HG02970 (cell line): ENCODE measurements around the gene TCEAL9.
"Not testable (repeated sequence)": the region's sequence is repeated elsewhere in the genome, so short reads cannot be mapped to it uniquely, and the experiment has no call there.

Source experiments
- ATAC-seq: cut with Tn5 transposase; IDR thresholded peaks from one replicate; pipeline ENCODE4 v1.9.1; 2021; ENCODE audit warnings: mild to moderate bottlenecking, moderate library complexity, moderate number of reproducible peaks; ENCODE audit not compliant: unreplicated experiment, low FRiP score

Gene TCEAL9

DNA sequence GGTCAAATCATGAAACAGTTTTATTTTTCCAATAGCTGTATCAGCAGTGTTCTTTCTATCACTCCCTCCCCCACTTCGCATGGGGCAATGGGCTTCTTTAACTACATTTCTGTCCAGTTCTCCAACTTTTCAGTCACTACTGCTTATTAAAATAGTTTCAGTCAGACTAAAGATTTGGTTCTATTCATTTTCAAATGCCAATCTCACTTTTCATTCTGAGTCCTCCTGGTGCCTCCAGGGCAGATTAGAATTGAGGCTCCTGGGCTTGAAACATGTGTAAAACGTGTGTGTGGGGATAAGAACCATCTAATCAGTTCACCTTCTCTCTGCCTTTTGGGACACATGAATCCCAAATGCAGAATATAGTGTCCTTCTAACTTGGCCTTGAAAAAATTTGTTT lies 16.6 kb downstream of the TCEAL9 start:
- ATAC-seq = no peak

DNA sequence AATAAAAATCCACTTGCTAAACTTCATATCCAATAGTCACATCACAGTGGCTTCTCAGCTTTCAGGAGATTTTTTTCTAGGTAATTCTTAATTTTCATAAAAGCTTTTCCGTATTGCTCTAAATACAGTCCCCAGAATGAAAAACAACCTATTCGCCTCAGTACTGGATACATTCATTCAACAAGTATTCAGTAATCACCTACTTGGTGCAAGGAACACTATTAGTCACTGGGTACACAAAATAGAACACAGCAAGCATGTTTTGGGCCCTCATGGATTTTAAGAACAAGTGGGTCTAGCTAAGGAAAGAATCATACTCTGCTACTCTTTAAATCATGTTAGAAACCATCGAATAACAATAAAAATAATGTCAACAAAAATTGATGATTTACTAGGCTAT lies 17.3 kb downstream of the TCEAL9 start:
- ATAC-seq = no peak

DNA sequence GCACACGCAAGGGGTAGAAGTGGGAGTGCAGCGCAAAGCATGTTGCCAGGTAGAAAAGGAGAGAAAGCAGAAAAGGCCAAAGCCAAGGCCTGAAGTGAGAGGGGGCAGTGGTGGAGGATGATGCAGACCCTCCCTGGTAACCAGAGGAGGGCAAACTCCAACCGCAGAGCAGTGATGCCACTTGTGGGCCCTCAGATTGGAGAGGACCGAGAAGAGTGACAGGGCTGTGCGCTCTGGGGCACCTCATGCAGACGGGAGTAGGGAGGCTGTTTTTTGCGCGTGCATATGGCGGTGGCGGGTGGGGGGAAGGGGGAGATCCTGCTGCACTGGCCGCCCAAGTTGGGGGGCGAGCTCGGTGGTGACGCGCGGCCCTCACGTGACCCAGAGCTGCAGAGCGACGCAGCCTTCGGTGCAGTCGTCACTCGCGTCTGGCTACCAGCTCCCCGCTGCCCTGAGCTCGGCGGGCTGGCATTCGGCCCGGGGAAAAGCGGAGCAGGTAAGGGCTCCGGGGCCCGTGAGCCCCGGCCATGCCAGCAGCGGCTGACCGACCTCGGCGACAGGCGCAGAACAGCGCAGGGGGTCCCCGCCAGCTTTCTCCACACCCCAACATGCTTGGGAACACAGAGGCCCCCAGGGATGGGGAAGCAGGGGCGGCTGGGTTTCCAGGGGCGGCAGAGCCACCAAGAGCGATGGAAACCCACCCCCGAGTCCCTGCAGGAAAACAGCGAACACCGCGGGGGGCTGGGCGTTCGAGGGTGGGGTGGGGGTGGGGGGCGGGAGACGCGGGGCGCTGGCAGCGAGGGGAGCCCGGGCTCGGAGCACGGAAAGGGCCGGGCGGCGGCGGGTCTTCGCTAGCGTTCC lies 20.0 kb downstream of the TCEAL9 start, which contains the start of gene BEX3:
Gene BEX3, plus strand, starts transcription at position 421 of the 861 bp plus-strand sequence. CDS start 984 bp downstream, outside the sequence.
- no peak for ATAC-seq

DNA sequence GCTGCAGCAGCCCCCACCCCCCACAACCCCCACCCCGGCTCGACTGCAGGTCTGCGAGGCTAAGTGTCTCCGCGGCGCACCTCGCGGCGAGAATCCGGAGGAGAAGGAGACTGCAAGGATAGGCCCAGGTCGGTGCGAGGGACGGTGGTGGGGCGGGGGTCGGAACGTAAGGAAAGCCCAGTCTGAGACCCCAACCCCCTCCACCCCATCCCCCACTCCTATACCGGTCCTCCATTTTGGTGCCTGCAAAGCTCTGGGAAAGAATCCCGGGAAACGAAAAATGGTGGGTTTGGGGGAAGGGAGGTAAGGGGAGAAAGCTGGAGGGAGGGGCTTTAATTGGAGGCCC lies 20.6 kb downstream of the TCEAL9 start:
- no peak for ATAC-seq

DNA sequence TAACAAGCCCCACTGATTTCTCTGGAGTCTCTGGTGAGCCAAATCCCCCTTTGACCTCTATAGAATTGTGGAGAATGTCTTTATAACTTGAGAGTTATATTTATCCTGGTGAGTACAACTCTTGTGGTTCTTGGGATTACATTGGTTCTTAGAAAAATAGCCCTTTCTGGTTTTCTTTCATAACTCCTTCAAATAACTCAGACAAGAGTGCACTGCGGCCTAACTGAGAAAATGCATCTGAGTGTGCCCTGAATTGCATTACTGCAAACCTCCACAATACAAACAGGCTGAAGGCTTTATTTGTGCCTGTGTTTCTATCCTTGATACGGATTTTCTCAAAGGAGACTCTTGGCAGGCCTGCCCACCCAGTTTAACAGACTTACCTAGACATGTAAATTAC lies 22.7 kb downstream of the TCEAL9 start:
- ATAC-seq = no peak

DNA sequence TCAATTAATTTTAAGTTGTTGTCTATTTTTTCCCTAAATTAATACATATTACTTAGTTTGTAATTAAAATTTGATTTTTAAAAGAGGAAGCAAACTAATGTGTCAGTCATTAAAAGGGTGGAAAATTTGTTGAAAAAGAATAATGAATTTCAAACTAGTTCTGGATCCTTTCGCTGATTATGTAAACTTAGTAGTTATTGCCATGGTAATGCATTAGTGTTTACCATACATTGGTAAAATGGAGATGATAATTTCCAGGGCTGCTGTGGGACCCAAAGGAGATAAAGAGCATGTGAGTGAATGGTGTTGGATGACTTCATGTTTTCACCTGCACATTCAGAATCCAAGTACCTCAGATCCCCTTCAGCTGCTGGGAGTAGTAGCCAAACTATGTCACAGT lies 26.6 kb downstream of the TCEAL9 start:
- ATAC-seq = no peak

DNA sequence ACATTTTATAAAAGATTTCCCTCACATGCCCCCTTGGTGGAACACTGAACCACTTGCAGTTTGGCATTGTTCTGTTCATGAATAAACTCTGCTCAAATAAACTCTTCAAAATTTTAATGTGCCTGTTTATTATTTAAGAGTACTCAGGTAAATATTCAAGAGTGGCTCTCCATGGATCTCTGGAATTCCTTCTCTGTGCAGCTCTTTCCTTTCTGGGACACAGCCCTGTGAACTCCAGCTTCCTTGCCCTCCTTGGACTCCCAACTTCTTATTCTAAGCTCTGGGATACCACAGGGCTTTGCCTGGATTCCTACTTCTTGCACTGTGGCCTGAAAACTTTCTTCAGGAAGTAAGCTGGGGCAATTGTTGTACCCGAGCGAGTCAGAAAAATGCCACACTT lies 28.4 kb downstream of the TCEAL9 start:
- ATAC-seq = no peak

DNA sequence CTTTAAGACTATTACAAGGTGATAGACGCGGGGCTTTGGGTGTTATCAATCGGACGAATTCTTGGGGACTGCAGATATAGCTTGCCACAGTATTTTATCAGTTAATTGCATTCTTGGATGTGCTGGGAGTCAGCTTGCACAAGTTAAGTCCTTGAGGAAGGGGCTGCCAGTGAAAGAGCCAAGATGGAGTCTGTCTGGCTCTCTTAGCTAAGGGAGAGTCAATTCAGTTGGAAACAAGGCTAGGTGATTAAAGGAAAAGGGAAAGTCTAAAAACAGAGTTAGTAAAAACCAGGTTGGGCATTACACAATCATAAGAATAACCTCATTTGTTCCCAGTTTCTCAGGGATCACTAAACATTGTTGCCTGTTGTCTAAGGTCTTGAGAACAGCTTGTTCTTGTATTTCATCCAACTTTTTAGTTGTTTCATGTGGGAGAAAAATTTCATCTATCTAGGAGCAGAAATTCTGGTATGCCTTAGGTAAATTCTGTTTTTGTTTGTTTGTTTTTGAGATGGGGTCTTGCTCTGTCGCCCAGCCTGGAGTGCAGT lies 29.1 kb downstream of the TCEAL9 start:
- ATAC-seq = not testable (repeated sequence)

DNA sequence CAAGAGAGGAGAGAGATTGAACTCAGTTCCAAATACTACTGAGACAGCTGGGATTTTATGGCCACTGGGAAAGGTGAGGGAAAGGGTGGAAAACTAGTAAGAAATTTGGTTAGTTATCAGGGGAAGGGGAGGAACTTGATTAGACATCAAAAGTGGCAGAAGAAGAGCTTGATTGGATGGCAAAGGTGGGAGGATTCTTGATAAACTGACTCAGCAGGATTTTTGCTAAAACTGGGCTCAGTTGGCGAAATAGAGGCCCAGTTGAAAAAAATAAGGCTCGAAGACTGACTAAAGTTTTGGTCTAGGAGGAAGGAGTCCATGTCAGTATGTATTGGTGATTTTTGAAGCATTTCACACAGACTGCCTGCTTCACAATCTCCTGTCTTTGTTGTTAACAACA lies 30.0 kb downstream of the TCEAL9 start:
- no peak for ATAC-seq

DNA sequence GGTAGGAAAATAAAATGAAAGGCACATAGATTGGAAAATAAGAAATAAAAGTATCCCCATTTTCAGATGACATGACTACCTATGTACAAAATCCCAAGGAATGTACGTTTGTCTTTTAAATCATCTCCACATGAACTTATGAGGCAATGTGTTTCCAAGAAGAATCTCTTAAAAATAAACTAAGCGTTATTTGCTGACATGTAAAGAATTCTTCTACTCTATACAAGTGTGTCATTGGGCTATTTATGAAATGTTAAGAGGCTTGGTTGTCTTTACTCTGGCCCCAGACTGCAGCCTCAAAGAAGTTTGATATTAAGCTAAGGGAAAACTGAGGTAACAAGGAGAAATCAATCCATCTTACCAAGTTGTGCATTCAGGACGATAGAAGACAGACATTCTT lies 37.2 kb downstream of the TCEAL9 start:
- no peak for ATAC-seq

DNA sequence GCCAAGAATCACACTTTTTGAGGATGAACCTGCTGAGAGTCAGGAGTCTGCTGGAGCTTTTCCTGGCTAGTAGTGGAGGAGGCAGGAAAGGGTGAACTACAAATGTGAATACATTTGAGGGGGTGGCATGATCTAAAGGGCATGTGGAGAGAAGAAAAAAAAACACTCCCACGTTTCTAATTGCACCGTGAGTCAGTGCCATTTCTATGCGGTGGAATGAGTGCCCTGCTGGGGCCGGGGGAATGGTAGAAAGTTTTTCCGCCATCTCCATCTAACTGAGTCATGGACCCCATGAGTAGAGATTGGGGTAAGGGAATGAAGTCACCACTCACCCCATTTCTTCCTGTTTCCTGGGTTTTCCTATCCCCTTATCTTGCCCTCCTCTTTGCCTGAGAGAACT lies 39.9 kb downstream of the TCEAL9 start:
- ATAC-seq = no peak

DNA sequence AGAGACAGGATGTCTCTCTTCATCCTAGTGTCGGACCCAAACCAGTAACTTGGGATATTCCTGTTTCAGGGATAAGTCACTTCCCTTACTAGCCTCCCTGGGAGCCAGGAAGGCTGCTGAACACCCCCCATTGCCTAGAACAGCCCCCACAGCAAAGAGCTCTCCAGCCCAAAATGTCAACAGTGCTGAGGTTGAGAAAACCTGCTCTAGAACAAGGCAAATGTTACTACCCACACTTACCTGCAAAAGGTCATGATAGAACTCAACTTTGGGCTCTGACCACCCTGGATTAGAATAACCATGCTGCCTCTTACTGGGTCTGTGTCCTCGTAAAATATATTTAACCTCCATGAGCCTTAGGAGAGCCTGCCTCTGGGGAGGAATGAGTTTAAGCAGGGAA lies 40.4 kb downstream of the TCEAL9 start:
- ATAC-seq = no peak

DNA sequence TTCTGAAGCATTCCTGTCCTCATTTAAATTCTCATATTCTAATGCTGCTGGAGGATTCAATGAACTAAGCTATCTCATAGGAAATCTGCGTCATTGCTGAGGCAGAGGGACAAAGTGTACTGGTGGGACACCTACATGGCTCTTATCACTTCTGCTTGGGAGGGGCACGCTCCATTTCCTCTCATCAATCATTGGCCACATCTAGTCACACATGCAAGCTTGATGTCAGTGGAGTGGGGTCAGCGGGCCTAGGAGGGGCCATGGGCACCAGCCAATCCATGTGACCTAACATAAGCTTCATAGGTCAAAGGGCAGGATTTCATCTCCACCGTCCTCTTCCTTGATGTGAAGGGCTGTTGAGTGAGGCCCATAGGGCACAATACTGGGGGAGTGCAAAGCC lies 41.4 kb downstream of the TCEAL9 start:
- no peak for ATAC-seq

DNA sequence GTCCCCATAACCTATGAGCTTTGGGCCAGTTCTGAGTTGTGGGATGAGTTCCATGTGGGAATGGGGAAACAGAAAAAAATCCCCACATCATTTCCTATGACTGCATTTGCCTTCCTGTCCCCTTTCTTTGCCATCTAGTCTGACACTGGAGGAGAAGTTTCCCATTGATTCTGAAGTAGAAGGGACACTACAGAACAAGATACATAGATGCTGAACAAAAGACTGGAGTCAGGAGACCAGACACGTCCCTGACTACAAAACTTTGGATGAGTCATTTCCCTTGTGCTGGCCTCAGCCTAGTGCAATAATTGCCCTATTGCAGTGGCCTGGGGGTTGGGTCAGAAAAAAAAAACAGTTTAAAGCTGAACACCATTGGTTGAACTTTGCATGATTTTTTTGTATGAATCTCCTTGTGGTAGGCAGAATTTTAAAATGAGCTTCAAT lies 42.1 kb downstream of the TCEAL9 start:
- ATAC-seq = no peak

DNA sequence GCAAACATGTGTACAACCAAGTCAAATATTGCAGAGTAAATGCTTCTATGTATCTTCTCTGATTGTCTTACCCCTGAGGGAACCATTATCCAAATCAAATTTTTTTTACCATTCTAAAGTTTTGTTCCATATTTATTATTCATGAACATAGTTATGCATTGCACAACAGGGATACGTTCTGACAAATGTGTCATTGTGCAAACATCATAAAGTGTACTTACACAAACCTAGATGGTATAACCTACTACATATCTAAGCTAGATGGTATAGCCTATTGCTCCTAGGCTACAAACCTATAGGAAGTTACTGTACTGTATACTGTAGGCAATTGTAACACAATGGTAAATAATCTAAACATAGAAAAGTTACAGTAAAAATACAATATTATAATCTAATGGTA lies 43.4 kb downstream of the TCEAL9 start:
- ATAC-seq = no peak

DNA sequence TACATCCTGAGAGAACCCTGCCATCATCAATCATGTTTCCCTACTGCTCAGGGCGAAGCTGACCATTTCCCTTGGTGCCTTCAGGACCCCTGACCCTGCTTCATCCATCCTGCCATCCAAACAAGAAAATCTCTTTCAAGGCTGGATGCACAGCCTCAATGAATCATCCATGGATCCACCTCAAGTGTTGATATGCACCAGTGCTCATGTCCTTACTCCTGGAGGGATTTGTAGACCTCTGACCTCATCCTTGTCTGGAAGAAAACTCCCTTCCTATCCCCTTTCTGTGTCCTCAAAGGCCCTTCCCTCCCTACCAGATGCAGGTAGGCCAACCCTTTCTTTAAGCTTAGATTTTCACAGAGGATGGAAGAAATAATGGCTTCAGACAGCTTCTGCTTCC lies 44.6 kb downstream of the TCEAL9 start:
- no peak for ATAC-seq

DNA sequence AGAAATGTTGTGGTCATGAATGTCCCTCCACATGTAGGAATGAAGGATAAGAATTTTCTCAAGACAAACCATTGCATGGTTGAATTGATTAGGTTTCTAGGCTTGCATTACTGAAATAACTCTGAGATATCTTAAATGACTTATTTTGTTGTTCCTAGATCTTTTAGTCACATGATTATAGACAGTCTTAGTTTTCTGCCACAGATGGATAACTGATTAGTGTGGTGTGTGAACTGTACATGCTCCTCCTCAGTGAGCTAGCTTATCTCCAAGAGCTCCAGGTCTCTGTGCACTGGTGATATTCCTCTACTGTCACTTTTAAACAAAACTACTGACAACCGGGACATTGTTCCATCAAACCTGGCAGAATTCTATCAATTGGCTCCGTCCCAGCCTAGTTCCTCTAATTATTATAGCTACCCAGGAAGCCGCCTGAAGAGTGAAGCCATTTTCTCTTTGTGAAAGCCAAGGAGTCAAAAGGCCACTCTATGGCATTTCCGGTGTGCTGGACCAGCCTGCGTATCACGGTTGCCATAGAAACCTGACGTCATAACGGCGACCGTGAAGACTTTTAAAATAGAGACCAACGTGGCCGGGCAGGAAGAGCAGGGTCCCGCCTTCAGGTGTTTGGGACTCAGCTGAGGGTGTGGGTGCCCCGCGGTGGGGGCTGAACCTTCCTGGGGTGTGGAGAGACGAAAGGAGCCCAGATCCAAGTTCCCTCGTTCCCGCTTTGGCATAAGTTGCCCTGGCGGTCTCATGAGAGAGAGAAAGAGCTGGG lies 48.1 kb downstream of the TCEAL9 start:
- ATAC-seq = peak; percentile 87

DNA sequence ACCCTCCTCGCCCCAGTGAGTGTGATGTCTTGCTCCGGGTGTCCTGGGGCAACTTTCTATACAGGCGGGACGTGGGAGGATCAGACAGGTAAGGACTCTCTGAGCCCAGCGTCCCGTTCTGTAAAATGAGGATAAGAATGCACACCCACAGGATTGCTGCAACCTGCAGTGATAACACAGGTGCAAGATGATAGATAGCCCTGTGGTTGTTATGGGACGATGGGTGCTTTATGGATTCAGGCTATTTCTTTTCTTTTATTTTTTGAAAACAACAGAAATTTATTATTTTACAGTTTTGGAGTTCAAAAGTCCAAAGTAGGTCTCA lies 48.7 kb downstream of the TCEAL9 start:
- ATAC-seq = no peak

DNA sequence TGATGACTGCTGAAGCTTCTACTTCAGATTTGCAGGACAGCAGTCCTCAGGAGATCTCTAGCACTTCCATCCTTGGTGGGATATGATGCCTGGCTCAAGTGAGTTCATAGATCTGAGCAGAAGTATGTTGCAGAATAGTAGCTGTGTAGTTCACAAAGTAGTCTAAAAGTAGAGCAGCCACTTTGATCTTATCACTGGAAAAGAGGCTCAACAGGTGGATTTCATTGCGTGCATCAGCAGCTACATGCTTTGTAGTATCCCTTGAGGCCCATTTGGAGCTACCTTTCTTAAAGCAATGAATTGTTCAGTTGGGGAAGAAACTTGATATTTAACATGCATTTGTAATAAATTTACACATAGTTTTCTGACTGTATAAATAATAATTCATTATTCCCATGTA lies 50.0 kb downstream of the TCEAL9 start:
- no peak for ATAC-seq

DNA sequence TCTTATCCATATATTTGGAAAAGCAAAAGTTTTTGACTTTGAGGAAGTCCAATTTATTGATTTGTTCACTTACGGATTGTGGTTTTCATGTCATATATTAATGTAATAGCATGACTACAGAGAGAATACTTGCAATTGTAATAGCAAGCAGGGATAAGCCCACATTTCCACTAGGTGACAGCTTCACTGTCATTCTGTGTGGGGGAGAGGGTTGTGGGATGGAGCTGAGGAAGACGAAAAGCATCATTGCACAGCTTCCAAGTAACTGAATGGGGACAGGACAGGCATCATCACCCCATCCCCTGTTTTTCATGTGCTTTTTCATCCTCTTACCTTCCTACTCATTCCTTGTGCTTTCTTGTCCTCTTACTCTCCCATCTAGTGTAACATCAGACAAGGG lies 51.5 kb downstream of the TCEAL9 start:
- no peak for ATAC-seq
